ENCODE measurements around the gene DHH.

DHH gene

GRCh38 chr12:49108958-49109404 lies 14.4 kb upstream of the DHH start:
- DNase-seq = no peak

- DNase-seq = no peak
Observed at GRCh38 chr12:49105504-49106084, 11.0 kb upstream of the DHH start.

GRCh38 chr12:49104822-49105221 lies 10.2 kb upstream of the DHH start:
- DNase-seq = no peak

- no peak for DNase-seq
Observed at GRCh38 chr12:49100380-49100779, 5.8 kb upstream of the DHH start.

- no peak for DNase-seq
Observed at GRCh38 chr12:49098703-49099102, 4.1 kb upstream of the DHH start.

DNA sequence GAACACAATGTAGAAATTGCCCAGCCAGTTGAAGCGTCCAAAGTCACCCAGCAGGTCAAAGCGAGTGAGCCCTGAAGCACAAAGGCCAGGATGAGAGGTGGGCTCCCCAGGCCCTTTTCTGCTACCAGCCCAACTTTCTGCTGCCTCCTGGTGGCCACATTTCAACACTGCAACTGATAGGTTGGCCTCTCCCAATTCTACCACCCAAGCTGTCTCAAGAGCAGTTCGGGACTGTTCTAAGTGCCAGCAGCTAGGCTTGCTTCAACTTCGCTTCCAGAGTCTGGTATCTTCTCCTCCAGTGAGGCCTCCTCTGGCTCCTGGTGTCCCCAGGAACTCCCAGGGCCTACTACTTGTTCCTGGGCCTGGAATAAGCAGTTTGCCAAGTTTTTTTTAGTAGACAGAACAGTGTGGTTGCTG lies 3.4 kb upstream of the DHH start:
- no peak for DNase-seq

DNA sequence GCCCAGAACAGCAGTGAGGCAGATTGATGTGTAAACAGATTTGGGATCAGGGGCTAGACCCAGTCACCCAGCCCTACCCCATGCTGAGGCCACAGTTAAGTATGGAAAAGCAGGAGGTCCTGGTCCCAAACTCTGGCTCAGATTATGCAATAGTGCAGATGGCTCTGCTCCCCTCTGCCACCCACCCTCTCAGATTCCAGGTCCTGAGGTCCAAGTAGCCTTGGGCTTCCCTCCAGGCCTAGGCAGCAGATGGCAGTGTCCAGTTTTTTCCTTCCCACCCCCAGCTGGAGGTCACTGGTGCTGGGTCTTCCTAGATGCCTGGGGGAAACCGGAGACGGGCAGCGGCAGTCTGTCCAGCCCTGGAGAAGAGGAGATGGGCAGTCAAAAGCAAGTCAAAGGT lies 2.8 kb upstream of the DHH start:
- DNase-seq = no peak

DNA sequence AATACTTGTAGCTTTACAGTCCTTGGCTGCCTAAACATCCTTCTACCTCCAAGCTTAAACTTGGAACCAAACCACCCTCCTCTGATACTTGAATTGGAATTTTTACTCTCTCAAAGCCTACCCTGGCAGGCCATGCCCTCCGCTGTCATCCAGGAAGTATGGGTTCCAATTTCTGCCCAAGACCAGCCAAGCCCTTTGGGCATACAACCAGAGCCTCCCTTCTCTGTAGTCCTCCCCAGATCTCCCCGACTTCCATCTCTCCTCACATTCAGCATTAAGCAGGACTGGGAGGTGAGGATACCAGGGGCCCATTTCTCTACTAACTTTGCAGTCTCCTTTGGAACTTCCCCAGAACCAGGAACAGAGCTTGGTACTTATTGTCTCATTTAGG lies 369 bp upstream of the DHH start:
- no peak for DNase-seq

GRCh38 chr12:49093792-49094159 lies 825 bp downstream of the DHH start:
- no peak for DNase-seq

DNA sequence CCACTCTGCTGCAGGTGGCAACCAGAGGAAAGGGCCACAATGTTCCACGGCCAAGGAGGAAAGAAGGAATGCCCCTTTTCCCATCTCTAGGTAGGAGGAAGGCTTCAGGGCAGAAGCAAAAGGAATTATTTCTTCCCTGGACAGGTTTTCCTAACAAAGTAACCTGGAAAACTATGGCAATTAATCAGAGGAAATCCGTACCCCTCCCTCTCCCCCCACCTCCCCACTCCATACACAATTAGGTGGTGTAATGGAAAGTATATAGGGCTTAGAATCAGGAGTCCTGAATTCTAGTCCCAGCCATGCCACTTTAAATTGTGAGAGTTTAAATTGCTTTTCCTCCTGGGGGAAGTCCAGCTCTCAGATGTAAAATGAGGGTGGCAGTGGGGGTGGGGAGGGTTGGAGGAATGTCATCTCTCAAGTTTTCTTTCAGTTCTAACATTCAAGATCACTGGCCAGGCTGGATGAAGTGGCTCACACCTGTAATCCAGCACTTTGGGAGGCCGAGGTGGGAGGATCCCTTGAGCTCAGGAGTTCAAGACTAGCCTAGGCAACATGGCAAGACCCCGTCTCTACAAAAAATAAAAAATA lies 1.7 kb downstream of the DHH start:
- no peak for DNase-seq

GRCh38 chr12:49092086-49092815 lies 2.4 kb downstream of the DHH start:
- DNase-seq = no peak

DNA sequence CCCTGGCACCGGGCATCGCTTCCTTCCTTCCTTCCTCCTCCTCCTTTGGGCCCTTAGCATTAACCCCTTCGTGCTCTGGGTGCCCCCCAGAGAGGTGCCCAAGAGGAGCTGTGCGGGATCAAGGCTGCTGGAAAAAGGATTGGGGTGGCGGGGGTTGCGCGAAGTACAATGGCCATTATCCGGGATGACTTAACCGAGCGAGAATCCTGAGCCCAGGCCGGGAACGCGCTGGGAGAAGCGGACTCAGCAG lies 2.8 kb downstream of the DHH start:
- no peak for DNase-seq

DNA sequence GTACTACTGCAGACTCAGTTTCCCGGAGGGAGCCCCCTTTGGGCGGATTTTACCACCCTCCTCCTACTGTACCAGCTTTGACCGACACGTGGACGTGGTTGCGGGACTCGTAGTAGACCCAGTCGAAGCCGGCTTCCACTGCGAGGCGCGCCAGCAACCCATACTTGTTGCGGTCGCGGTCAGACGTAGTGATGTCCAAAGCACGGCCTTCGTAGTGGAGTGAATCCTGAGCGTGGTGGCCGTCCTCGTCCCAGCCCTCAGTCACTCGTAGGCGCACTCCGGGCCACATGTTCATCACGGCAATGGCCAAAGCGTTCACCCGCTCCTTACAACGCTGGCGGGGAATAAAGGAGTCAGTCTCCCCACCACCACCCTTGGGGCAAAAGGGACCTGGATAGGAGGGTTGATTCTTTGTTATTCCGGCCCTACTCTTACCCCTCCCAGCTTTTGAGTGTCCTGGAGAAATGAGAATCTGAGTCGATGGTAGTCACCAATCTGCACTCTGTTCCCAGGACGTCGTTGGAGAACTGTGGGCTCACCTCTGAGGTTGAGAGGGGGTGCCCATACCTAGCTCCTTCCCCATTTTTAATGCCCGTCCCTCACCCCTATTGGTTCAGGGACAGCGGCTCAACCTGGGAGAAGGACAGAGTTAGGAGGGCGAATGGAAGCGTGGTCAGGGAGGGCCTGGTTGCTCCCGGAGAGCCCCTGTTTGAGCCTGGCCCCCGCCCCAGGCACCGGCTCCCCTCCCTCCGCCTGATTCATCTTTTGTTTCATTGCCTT lies 3.4 kb downstream of the DHH start:
- no peak for DNase-seq

DNA sequence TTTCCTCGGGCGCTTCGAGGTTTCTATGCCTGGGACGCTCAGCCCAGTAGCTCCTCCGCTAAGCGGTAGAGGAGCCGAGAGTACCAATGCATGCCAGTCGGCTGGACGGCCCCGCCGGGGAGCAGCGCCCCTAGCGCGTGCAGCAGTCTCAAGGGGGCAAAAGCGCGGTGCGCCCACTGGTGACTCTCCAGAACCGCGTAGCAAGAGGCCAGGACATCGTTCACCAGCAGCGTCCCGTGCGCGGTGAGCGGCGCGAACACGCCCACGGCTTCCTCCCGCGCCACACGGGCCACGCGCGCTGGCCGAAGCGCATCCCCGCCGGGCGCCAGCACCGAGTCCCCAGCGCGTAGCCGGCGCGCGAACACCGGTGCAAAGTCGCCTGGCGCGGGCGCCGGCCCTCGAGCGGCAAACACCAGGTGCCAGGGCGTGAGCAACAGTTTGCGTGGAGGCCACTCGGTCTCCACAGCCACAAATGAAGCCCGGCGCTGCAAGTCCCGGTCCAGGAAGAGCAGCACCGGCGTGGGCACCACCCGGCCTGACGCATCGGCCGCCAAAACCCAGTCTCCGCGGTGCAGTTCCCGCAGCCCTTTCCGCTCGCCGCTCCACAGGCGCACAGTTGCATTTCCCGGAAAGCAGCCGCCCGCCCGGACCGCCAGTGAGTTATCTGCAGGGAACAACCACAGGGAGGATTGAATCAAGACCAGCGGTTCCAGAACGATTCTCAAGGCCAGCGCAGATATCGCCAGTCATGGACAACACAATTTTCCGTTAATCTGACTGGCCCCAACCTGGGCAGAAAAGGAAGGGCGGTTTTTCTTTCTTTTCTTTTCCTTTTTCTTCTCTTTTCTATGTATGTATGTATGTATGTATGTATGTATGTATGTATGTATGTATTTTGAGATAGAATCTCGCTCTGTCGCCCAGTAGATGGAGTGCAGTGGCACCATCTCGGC lies 4.5 kb downstream of the DHH start:
- no peak for DNase-seq

DNA sequence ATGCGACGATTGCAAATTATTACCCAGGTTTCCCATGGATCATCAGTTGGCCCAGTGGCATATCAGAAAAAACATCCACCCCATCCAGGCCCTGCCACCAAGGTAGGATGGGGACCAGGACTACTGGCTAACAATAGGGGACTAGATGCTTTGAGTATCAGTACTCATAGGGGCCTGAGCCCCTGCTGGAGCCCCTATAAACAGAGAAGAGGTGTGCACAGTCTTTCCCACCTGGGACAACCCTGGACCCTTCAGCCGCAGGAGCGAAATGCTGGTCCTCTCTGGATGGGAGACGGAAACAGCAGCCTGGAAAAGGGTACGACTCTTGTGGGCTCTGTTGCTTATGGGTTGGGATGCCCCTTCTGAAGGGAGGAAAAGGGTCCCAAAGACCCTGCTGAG lies 5.7 kb downstream of the DHH start:
- DNase-seq = no peak

- DNase-seq = peak; percentile 86
Observed at GRCh38 chr12:49088150-49088931, 6.3 kb downstream of the DHH start.

GRCh38 chr12:49086116-49086515 lies 8.5 kb downstream of the DHH start:
- DNase-seq = no peak

GRCh38 chr12:49084438-49084837 lies 10.2 kb downstream of the DHH start:
- DNase-seq = no peak

DNA sequence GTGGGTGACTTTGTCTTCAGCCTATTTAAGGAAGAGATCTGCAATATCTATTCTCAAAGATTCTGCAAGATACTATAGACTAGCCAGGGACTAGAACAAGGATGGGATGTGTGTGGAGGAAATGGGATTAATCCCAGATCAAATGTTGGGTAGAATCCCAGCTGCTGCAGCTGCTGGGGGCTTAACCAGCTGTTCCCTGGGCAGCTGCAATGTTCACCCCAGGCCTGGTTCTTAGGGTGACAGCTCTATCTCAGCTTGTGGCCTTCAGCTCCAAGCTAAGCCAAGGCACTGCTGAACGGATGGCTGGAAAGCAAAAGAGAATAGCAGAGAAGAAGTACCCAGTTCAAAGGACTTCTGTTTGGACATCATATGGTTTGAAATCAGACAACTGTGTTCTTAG lies 14.8 kb downstream of the DHH start:
- DNase-seq = no peak

DNA sequence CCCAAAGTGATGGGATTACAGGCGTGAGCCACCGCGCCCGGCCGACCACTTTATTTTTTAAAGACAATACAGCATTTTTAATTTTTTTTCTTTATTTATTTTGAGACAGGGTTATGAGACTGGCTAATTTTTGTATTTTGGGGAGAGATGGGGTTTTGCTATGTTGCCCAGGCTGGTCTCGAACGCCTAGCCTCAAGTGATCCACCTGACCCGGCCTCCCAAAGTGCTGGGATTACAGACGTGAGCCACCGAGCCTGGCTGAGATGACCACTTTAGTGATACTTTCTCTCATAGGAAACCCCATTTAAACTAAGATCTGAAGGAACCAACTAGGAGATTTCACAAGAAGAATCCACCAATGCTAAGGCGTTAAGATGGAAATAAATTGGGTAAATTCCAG lies 23.6 kb downstream of the DHH start:
- no peak for DNase-seq

DNA sequence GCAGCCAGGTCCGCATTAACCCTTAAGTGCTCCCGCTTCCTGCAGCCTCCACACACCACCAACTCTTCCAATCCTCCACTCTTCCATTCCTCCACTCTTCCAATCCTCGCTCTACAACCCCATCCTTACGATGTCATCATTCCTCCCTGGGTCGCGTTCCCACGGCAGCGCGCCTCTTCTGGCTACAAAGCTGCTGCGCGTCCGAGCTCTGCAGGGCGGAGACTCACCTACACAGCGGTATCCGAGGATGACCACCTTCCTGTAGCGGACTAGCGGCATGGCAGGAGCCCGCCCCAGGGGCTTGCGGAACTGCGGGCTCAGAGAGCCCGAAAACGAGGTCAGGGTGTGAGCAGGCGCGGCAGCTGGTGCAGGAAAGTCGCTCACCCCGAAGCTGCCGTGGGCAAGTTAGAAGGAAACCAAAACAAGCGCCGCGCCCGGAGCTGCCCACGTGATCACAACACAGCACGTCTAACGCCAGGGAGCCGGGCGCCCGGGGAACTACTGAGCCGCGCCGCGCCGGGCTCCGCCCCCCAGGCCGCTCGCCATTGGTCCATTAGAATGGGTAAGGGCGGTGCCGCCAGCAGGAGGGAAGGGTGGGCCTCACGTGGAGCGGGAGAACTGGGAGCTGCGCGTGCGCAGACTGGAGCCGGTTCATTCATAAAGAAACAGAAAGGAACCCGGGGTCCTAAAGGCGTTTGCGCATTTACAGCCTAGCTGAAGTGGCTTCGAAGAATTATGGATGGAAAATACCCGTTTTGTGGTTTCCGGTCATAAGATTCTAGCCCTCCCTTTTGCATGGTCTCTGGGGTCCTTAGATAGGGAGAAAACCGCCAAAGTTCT lies 24.9 kb downstream of the DHH start, which contains the start of gene RHEBL1:
Gene RHEBL1, minus strand, starts transcription at position 473 of the 840 bp plus-strand sequence. Its CDS starts 194 bp downstream, at position 279.
- peak; percentile 96 for DNase-seq
